H1 (cell line): ENCODE measurements around the gene WFDC1. TPM values are rescaled to one million over a fixed set of nuclear protein-coding genes. Genes with fewer than 3 reads are reported as not detected.

Source experiments
- CBX5 ChIP-seq: fragments of 300-800, 300-1000 bp; sonication (generic); IDR thresholded peaks from 2 replicates; pipeline ENCODE4 v1.7.1; 2016; ENCODE audit warnings: antibody characterized with exemption, low read length, low read depth
- KDM1A ChIP-seq: fragments of 200-600, 300-600 bp; sonication (generic); IDR thresholded peaks from 2 replicates; pipeline ENCODE4 v1.7.1; 2016; ENCODE audit warnings: mild to moderate bottlenecking, low read length, borderline replicate concordance
- NANOG ChIP-seq: IDR thresholded peaks from 2 replicates; pipeline ENCODE4 v1.6.1; 2011; ENCODE audit warnings: low read length, low read depth, mild to moderate bottlenecking, inconsistent platforms; ENCODE audit not compliant: insufficient read depth, poor library complexity, severe bottlenecking
- RXRA ChIP-seq: IDR thresholded peaks from 2 replicates; pipeline ENCODE4 v1.6.1; 2011; ENCODE audit warnings: low read depth, mild to moderate bottlenecking, low read length, moderate library complexity; ENCODE audit not compliant: insufficient read depth
- TAF7 ChIP-seq: optimal IDR thresholded peaks from 2 replicates; pipeline ENCODE3; 2011; ENCODE audit warnings: low read depth, mild to moderate bottlenecking, inconsistent platforms, low read length, moderate library complexity, borderline replicate concordance
- polyA plus RNA-seq, 7 experiments: library from polyadenylated mRNA; depleted of rRNA in 3 of 7; stranded (reverse) in 5 of 7; unstranded in 2 of 7; fragments of >200 nt in 5 of 7; fragments of 200-250 nt in 2 of 7; gene quantifications; 1 replicate in 5 of 7; 2 replicates in 1 of 7; 4 replicates in 1 of 7; pipeline versions ENCODE4 v1.2.1 to v1.2.3, GENCODE V29; 2011 to 2013; ENCODE audit warnings: missing spikeins in 2 of 7, mixed read lengths in 2 of 7
- total RNA-seq: library from RNA; stranded (reverse); fragmentation: NEBNext Ultra II Directional; extraction: Animal tissue kit (Norgen Biotek cat#: 25700); gene quantifications from 2 replicates; pipeline ENCODE4 v1.2.1, GENCODE V29; 2021
- TF ChIP-seq, protein P1 (sequence below), 3 experiments: IDR thresholded peaks; 1 replicate in 2 of 3; 2 replicates in 1 of 3; pipeline versions ENCODE4 v1.5.1 to v1.6.1; 2011; ENCODE audit warnings: low read length in 3 of 3, mild to moderate bottlenecking in 3 of 3, inconsistent platforms in 2 of 3, low read depth in 1 of 3, moderate library complexity in 1 of 3; ENCODE audit not compliant: insufficient read depth in 1 of 3; ENCODE audit errors: control extremely low read depth in 1 of 3
- TF ChIP-seq, protein P2 (sequence below): IDR thresholded peaks from 2 replicates; pipeline ENCODE4 v1.6.1; 2011; ENCODE audit warnings: low read depth, mild to moderate bottlenecking, low read length; ENCODE audit not compliant: insufficient read depth

Gene WFDC1
- total and polyA plus RNA-seq, 2 of the 8 experiments (the other 6 are each of a cell fraction or from before 2014, with no cell fraction given): 0.70 to 1.1 TPM

DNA sequence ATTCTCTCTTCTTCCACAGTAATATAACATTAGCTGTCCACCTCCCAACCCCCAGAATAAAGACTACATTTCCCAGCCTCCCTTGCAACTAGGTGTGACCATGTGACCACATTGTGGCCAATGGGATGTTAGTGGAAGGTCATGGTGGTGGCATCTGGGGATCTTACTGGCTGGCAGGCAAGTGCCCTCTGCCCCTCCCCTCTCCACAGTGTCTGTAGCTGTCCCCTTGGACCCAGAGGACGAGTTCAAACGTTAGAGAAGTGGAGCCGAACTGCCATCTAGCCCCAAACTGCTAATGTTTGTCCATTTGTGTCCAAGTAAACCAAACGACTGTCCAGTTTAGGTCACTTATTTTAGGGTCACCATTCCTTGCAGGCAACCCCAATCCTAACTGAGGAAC lies 28.2 kb upstream of the WFDC1 start (continued):
- TF ChIP-seq KDM1A: no peak
- TF ChIP-seq TAF7: no peak
- TF ChIP-seq NANOG: no peak
- TF ChIP-seq, protein P1, sequence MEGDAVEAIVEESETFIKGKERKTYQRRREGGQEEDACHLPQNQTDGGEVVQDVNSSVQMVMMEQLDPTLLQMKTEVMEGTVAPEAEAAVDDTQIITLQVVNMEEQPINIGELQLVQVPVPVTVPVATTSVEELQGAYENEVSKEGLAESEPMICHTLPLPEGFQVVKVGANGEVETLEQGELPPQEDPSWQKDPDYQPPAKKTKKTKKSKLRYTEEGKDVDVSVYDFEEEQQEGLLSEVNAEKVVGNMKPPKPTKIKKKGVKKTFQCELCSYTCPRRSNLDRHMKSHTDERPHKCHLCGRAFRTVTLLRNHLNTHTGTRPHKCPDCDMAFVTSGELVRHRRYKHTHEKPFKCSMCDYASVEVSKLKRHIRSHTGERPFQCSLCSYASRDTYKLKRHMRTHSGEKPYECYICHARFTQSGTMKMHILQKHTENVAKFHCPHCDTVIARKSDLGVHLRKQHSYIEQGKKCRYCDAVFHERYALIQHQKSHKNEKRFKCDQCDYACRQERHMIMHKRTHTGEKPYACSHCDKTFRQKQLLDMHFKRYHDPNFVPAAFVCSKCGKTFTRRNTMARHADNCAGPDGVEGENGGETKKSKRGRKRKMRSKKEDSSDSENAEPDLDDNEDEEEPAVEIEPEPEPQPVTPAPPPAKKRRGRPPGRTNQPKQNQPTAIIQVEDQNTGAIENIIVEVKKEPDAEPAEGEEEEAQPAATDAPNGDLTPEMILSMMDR (IDR thresholded peaks at IDR 0.05; ENCODE audit: control extremely low read depth in 1 of 3, insufficient read depth in 1 of 3, low read depth in 1 of 3, low read length in 3 of 3): no peak
- TF ChIP-seq RXRA: no peak
- TF ChIP-seq, protein P2, sequence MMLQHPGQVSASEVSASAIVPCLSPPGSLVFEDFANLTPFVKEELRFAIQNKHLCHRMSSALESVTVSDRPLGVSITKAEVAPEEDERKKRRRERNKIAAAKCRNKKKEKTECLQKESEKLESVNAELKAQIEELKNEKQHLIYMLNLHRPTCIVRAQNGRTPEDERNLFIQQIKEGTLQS: peak; percentile 95
- no peak for TF ChIP-seq CBX5
